ENCODE data around the gene TAF10.

The TAF10 gene

DNA sequence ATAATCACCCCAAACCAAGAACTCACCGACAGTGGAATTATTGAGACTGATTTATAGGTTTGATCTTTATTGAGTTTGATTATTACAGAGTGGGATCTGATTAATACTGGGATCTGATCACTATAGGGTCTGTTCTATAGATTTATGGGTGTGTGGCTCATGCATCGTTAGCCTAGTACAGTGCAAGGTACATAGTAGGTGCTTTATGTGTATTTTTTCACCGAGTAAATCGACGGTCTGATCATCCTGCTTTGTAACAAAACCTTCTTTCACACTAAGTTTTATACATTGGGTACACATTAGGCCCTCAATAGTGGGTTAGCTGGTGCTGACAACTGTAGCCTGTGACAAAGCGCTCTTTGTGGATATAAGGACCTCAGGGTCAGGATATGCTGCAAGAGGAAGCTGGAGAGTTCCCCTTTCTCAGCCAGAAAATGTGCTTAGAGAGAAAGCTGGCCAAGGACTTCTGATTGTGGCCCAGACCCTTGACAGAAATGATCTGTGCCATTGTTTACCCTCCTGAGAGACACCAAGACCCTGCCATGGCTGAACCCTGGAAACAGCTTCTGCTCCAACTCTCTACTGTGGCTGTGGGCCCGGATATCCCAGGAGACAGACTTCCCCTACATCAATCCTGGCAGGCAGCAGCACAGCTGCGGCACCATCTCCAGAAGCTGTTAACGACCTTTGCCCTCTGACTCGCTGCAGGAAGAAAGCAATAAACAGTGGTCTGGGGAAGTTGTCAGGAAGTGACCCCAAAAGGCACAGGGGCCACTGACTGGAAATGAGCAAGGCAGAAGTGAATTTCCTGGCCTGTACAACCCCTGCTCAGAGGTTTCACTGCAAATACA is 23.3 kb upstream of the TAF10 start:
- FAIRE-seq (no peak), DNase-seq (ENCODE audit: insufficient read length, low spot score) (no peak)
- TF ChIP-seq, protein P1, sequence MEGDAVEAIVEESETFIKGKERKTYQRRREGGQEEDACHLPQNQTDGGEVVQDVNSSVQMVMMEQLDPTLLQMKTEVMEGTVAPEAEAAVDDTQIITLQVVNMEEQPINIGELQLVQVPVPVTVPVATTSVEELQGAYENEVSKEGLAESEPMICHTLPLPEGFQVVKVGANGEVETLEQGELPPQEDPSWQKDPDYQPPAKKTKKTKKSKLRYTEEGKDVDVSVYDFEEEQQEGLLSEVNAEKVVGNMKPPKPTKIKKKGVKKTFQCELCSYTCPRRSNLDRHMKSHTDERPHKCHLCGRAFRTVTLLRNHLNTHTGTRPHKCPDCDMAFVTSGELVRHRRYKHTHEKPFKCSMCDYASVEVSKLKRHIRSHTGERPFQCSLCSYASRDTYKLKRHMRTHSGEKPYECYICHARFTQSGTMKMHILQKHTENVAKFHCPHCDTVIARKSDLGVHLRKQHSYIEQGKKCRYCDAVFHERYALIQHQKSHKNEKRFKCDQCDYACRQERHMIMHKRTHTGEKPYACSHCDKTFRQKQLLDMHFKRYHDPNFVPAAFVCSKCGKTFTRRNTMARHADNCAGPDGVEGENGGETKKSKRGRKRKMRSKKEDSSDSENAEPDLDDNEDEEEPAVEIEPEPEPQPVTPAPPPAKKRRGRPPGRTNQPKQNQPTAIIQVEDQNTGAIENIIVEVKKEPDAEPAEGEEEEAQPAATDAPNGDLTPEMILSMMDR (IDR thresholded peaks at IDR 0.05; ENCODE audit: insufficient read depth, missing control alignments) = no peak

DNA sequence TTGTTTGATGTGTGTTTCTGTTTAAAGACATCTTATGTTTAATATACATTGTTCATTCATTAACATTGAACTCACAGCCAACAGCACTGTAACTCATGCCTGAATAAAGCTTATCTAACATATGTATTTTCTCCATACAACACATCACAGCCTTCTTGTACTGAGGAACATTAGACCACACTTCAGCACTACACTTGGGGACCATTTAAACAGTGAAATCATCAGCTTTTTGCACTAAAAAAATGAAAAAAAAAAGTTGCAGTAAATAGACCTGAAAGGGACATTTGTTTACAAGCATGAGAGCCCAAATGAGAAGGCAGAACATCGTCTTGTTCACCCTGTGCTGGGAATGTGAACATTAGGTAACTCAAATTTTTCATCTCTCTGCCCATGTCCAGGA is 22.5 kb upstream of the TAF10 start:
- no peak for DNase-seq (ENCODE audit: insufficient read length, low spot score)
- FAIRE-seq = no peak
- TF ChIP-seq, protein P1 (IDR thresholded peaks at IDR 0.05; ENCODE audit: insufficient read depth, missing control alignments) = no peak

DNA sequence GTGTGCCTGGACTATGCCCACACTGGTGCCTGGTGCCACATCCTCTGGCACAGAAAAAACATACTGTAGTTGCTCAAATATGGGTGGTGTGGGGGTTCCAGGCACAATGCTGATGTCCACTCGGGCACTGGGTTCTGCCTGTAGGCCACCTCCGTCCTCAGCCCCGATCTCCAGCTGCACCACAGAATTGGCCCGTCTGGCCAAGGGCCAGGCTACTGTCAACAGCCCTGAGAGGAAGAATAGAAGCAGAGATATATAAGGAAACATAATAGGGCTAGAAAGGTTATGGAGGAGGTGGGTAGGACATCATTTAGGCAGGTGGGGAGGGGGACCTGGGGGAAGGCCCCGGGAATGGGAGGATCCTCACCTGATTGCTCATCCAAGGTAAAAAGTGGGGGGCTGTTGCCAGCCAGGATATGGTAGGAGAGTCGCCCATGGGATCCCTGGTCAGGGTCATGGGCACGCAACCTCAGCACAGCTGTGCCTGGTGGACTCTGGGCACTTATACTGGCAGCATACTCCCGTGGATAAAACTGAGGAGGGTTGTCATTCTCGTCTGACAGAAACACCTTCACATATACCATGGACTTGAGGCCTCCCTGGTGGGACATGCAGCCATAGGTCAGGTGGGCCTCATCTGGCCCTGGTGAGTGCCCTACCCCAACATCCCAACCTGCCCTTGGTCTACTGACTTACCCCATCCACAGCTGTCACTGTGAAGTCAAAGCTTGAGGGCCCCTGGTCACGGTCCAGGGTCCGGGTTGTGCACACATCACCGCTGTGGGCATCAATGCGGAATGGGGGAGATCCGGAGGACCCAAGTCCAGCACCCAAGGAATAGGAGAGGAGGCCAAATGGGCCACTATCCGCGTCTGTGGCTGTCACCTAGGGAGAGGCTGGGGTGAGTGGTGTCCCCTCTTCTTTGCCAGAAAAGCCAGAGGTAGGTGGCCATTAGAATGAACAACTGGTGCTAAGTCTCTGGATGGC is 21.7 kb upstream of the TAF10 start:
- FAIRE-seq (no peak), DNase-seq (ENCODE audit: insufficient read length, low spot score) (no peak)
- TF ChIP-seq, protein P1 (IDR thresholded peaks at IDR 0.05; ENCODE audit: insufficient read depth, missing control alignments) = no peak

DNA sequence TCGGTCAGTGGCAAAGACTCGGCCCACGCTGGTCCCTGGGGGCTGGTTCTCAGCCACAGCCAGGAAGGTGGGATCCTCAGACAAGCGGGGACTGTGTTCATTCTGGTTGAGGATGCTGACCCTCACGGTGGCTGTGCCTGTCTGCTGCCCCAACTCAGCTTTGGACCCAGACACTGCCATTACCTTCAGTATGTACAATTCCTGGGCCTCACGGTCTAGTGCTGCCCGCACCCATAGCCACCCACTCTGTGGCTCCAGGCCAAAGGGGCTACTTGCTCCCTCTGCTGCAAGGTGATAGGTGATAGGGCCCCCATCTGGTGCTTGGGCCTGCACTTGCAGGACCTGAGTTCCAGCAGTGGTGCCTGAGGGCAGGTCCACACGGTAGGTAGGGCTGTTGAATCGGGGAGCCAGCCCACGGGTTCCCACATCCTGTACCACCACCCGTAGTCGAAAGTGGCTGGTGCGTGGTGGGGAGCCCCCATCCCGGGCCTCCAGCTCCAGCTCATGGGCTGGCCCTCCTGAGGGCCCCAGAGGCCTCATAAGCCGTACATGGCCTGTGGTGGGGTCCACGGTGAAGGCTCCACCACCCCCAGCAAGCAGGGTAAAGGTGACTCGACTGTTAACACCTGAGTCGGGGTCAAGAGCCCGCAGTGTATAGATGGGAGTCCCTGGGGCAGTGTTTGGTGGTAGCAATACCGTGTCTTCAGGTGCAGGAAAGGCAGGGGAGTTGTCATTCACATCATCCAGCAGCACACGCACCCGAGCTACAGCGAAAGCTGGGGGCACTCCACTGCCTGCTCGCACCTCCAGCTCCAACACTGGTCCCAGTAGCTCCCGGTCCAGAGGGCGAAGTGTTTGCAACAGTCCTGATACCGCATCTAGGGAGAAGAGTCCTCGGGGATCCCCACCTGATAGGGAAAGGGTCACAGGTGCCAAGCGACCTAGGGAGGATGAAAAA is 20.4 kb upstream of the TAF10 start:
- TF ChIP-seq, protein P1 (IDR thresholded peaks at IDR 0.05; ENCODE audit: insufficient read depth, missing control alignments) = no peak
- FAIRE-seq = no peak
- no peak for DNase-seq (ENCODE audit: insufficient read length, low spot score)

DNA sequence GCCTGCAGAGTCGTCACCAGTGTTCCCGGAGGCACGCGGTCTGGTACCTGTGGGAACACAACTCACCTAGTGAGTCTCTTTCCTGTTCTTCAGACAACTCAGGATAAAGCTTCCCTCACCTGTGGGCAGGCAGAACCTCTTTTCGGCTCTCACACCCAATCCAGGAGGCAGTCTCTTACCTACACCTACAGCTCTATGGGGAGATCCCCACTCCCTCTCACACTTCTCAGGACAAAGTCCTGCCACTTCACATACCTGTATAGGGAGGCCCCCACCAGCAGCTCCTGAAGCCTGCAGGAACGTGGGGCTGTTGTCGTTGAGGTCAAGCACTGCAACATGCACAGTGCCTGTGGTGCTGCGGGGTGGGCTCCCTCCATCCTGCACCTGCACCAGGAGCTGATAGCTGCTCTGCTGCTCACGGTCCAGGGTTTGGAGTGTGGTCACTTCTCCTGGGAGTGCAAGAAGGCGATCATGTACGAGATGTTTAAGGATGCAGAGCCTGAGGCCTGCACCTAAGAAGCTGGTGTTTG is 19.4 kb upstream of the TAF10 start:
- TF ChIP-seq, protein P1 (IDR thresholded peaks at IDR 0.05; ENCODE audit: insufficient read depth, missing control alignments) = no peak
- DNase-seq (ENCODE audit: insufficient read length, low spot score) = no peak
- no peak for FAIRE-seq

DNA sequence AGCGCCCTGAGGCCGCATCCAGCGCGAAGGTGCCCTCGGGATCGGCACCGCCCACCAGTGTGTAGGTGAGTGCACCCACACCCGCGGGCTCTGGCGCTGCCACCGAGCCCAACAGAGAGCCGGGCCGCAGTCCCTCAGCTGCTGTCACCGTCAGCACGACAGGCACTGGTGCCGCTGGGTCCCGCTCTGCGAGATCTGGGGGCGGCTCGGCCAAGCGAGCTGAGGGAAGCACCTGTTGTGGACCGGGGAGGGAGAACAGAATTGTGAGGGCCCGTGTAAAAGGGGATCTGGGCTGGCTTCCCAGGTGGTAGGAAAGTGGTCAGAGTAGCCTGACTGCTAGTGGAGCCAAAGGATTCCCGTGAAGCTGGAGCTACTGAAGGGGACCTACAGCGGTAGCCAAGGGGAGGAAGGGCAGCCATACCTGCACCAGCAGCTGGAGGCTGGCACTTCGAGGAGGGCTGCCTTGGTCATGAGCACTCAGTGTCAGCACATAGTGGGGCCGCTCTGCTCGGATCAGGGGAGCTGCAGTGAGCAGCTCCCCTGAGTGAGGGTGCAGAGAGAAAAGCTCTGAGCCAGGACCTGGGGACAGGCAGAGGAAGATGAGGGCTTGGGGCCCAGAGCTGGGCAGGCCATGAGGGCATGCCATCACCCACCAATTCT is 18.7 kb upstream of the TAF10 start:
- DNase-seq (ENCODE audit: insufficient read length, low spot score) = no peak
- FAIRE-seq = no peak
- TF ChIP-seq, protein P1 (IDR thresholded peaks at IDR 0.05; ENCODE audit: insufficient read depth, missing control alignments) = no peak

All from D721Med (cell line).